Measurements from ENCODE around the gene SLC13A1.

- no peak for TF ChIP-seq EP300 (IDR thresholded peaks at IDR 0.05)
- TF ChIP-seq, protein P1, sequence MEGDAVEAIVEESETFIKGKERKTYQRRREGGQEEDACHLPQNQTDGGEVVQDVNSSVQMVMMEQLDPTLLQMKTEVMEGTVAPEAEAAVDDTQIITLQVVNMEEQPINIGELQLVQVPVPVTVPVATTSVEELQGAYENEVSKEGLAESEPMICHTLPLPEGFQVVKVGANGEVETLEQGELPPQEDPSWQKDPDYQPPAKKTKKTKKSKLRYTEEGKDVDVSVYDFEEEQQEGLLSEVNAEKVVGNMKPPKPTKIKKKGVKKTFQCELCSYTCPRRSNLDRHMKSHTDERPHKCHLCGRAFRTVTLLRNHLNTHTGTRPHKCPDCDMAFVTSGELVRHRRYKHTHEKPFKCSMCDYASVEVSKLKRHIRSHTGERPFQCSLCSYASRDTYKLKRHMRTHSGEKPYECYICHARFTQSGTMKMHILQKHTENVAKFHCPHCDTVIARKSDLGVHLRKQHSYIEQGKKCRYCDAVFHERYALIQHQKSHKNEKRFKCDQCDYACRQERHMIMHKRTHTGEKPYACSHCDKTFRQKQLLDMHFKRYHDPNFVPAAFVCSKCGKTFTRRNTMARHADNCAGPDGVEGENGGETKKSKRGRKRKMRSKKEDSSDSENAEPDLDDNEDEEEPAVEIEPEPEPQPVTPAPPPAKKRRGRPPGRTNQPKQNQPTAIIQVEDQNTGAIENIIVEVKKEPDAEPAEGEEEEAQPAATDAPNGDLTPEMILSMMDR (IDR thresholded peaks at IDR 0.05) = no peak
- TF ChIP-seq POLR2A (IDR thresholded peaks at IDR 0.05; ENCODE audit: low read depth) = no peak
These were observed 129.0 kb downstream of the SLC13A1 start for GRCh38 chr7:123070702-123071286.

Measured in esophagus muscularis mucosa (tissue), 4 donors.